Measurements from ENCODE around the gene ACTN3.

DNA sequence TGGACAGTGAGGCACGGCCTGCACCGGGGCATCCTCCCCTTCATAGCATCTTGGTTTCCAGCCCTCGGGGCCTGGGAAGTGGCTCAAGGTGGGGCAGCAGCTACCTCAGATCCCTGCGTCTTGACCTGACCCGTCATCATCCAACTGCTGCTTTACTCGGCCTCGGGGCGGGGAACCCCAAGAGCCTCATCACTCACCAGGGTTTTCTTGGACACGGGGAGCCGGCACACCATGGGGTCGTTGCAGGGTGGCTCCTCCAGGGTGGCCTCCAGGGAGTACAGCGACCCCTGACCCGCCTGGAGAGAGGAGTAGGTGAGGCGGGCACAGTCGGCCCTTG, 21.1 kb downstream of the ACTN3 start:
- TF ChIP-seq JUNB (IDR thresholded peaks at IDR 0.05; ENCODE audit: unreplicated experiment) = no peak
- TF ChIP-seq REST (IDR thresholded peaks at IDR 0.05; ENCODE audit: unreplicated experiment) = no peak
- TF ChIP-seq, protein P1, sequence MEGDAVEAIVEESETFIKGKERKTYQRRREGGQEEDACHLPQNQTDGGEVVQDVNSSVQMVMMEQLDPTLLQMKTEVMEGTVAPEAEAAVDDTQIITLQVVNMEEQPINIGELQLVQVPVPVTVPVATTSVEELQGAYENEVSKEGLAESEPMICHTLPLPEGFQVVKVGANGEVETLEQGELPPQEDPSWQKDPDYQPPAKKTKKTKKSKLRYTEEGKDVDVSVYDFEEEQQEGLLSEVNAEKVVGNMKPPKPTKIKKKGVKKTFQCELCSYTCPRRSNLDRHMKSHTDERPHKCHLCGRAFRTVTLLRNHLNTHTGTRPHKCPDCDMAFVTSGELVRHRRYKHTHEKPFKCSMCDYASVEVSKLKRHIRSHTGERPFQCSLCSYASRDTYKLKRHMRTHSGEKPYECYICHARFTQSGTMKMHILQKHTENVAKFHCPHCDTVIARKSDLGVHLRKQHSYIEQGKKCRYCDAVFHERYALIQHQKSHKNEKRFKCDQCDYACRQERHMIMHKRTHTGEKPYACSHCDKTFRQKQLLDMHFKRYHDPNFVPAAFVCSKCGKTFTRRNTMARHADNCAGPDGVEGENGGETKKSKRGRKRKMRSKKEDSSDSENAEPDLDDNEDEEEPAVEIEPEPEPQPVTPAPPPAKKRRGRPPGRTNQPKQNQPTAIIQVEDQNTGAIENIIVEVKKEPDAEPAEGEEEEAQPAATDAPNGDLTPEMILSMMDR (conservative IDR thresholded peaks at IDR 0.05; ENCODE audit: low read depth in 2 of 2) = no peak
- no peak for TF ChIP-seq POLR2AphosphoS5 (IDR thresholded peaks at IDR 0.05; ENCODE audit: low read depth)
- TF ChIP-seq EZH2 (IDR thresholded peaks at IDR 0.05; ENCODE audit: low read depth, unreplicated experiment) = no peak
- no peak for TF ChIP-seq EZH2phosphoT487 (IDR thresholded peaks at IDR 0.05; ENCODE audit: unreplicated experiment)
- TF ChIP-seq, protein P2, sequence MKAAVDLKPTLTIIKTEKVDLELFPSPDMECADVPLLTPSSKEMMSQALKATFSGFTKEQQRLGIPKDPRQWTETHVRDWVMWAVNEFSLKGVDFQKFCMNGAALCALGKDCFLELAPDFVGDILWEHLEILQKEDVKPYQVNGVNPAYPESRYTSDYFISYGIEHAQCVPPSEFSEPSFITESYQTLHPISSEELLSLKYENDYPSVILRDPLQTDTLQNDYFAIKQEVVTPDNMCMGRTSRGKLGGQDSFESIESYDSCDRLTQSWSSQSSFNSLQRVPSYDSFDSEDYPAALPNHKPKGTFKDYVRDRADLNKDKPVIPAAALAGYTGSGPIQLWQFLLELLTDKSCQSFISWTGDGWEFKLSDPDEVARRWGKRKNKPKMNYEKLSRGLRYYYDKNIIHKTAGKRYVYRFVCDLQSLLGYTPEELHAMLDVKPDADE (IDR thresholded peaks at IDR 0.05) = no peak
- no peak for TF ChIP-seq STAT1 (IDR thresholded peaks at IDR 0.05; ENCODE audit: unreplicated experiment)

All from GM23338 (cell line).